Endothelial cell of umbilical vein (primary cell): ENCODE results near the gene CELF2. TPM values are rescaled to one million over a fixed set of nuclear protein-coding genes. Genes with fewer than 3 reads are reported as not detected.

Source experiments
- BruUV-seq: library from RNA; stranded (reverse); fragments of 400-500 nt; replicated peaks from 2 replicates; lab custom pipeline; 2021; lab: Mats Ljungman, UMichigan
- CTCF ChIA-PET: fragments of 300-600, 350-600 bp; sonication (Branson Sonifier 250); formaldehyde crosslinking; loops from one replicate; lab custom pipeline; 2021; ENCODE audit warnings: antibody characterized with exemption, inconsistent platforms; lab: Charles Lee
- POLR2A ChIA-PET: fragments of 300-600, 350-600 bp; sonication (Branson Sonifier 250); formaldehyde crosslinking; loops from one replicate; lab custom pipeline; 2021; ENCODE audit warnings: antibody characterized with exemption, inconsistent platforms; lab: Charles Lee
- DNase-seq: peaks from one replicate; pipeline ENCODE4 v3.0.0-alpha.2; 2011; ENCODE audit warnings: low read depth, low spot score
- FAIRE-seq: peaks from 2 replicates; lab custom pipeline; 2011; peaks lifted over from hg19 to GRCh38; lab: Jason Lieb, UNC
- H2AFZ ChIP-seq: 2 replicates; pipeline ENCODE4 v1.6.0; 2012; ENCODE audit warnings: low read depth, low read length, control low read depth, inconsistent platforms
- H3K27ac ChIP-seq: 2 replicates; pipeline ENCODE4 v1.5.1; 2011; ENCODE audit warnings: low read depth, mild to moderate bottlenecking, control low read depth, low read length, moderate library complexity; ENCODE audit not compliant: insufficient read depth
- H3K27me3 ChIP-seq, 2 experiments: 2 replicates each; pipeline versions ENCODE4 v1.6.0 to v1.6.1; 2011; ENCODE audit warnings: low read length in 2 of 2, mixed read lengths in 1 of 2; ENCODE audit not compliant: control insufficient read depth in 2 of 2, insufficient read depth in 2 of 2
- H3K36me3 ChIP-seq, 2 experiments: 2 replicates in 1 of 2; 3 replicates in 1 of 2; pipeline ENCODE4 v1.5.1; 2011; ENCODE audit warnings: low read length in 2 of 2, mild to moderate bottlenecking in 1 of 2, moderate library complexity in 1 of 2; ENCODE audit not compliant: control insufficient read depth in 2 of 2, insufficient read depth in 2 of 2; ENCODE audit errors: extremely low read depth in 1 of 2
- H3K4me1 ChIP-seq: 3 replicates; pipeline ENCODE4 v1.5.1; 2011; ENCODE audit warnings: mild to moderate bottlenecking, low read length; ENCODE audit not compliant: control insufficient read depth, insufficient read depth; ENCODE audit errors: extremely low read depth
- H3K4me2 ChIP-seq: 2 replicates; pipeline ENCODE4 v1.6.1; 2011; ENCODE audit warnings: low read length, control low read depth, mixed read lengths; ENCODE audit not compliant: insufficient read depth
- H3K4me3 ChIP-seq, 3 experiments: fragments of 200-600 bp in 1 of 3; sonication (generic), shearing (Covaris generic) in 1 of 3; replicated peaks in 1 of 3; 2 replicates each; pipeline ENCODE4 v1.5.1; 2011 to 2016; ENCODE audit warnings: control low read depth in 3 of 3, low read length in 3 of 3, mild to moderate bottlenecking in 2 of 3, inconsistent platforms in 1 of 3, low read depth in 1 of 3, moderate library complexity in 1 of 3; ENCODE audit not compliant: insufficient read depth in 1 of 3
- H3K79me2 ChIP-seq: 2 replicates; pipeline ENCODE4 v1.6.0; 2012; ENCODE audit warnings: low read length, inconsistent platforms; ENCODE audit not compliant: control insufficient read depth, insufficient read depth
- H3K9ac ChIP-seq: replicated peaks from 2 replicates; pipeline ENCODE3; 2011; ENCODE audit warnings: low read length, control low read depth; ENCODE audit not compliant: insufficient read depth; ENCODE audit errors: extremely low read depth
- H3K9me1 ChIP-seq: replicated peaks from 3 replicates; pipeline ENCODE4 v1.6.0; 2011; ENCODE audit warnings: mild to moderate bottlenecking, low read length; ENCODE audit not compliant: control insufficient read depth, insufficient read depth; ENCODE audit errors: extremely low read depth
- H3K9me3 ChIP-seq: replicated peaks from 2 replicates; pipeline ENCODE4 v1.5.1; 2012; ENCODE audit warnings: low read length, inconsistent platforms; ENCODE audit not compliant: control insufficient read depth, insufficient read depth
- H4K20me1 ChIP-seq: replicated peaks from 2 replicates; pipeline ENCODE3; 2011; ENCODE audit warnings: mild to moderate bottlenecking, low read length; ENCODE audit not compliant: control insufficient read depth, insufficient read depth; ENCODE audit errors: extremely low read depth
- CTCF ChIP-seq, 2 donors: IDR thresholded peaks; 1 replicate in 1 of 2; 2 replicates in 1 of 2; pipeline ENCODE4 v1.5.1; 2011; ENCODE audit warnings: low read length in 2 of 2, mild to moderate bottlenecking in 2 of 2, moderate library complexity in 2 of 2, control low read depth in 1 of 2, inconsistent platforms in 1 of 2, low read depth in 1 of 2; ENCODE audit not compliant: insufficient read depth in 1 of 2; ENCODE audit errors: extremely low read depth in 1 of 2
- EZH2 ChIP-seq: IDR thresholded peaks from 2 replicates; pipeline ENCODE4 v1.6.1; 2012; ENCODE audit warnings: borderline replicate concordance, low read depth, mild to moderate bottlenecking, moderate library complexity, low read length, inconsistent platforms; ENCODE audit not compliant: severe bottlenecking
- FOS ChIP-seq: IDR thresholded peaks from 2 replicates; pipeline ENCODE4 v1.6.1; 2011; ENCODE audit warnings: mild to moderate bottlenecking, low read length, moderate library complexity, borderline replicate concordance; ENCODE audit not compliant: insufficient read depth
- GATA2 ChIP-seq: IDR thresholded peaks from 2 replicates; pipeline ENCODE4 v1.7.0; 2011; ENCODE audit warnings: low read depth, mild to moderate bottlenecking, moderate library complexity, mixed read lengths, low read length; ENCODE audit not compliant: insufficient read length, insufficient read depth
- JUN ChIP-seq: IDR thresholded peaks from 2 replicates; pipeline ENCODE4 v1.6.1; 2011; ENCODE audit warnings: borderline replicate concordance, low read depth; ENCODE audit not compliant: insufficient read length, insufficient read depth
- MAX ChIP-seq: IDR thresholded peaks from 2 replicates; pipeline ENCODE4 v1.6.1; 2011; ENCODE audit not compliant: insufficient read depth, insufficient read length
- MYC ChIP-seq: IDR thresholded peaks from one replicate; pipeline ENCODE4 v1.6.1; 2011; ENCODE audit warnings: mild to moderate bottlenecking, low read depth, low read length
- POLR2A ChIP-seq: IDR thresholded peaks from 2 replicates; pipeline ENCODE4 v1.6.1; 2012; ENCODE audit warnings: low read depth, mild to moderate bottlenecking, control low read depth, low read length
- POLR2AphosphoS5 ChIP-seq: IDR thresholded peaks from 2 replicates; pipeline ENCODE4 v1.6.1; 2012; ENCODE audit warnings: low read depth, mild to moderate bottlenecking, control low read depth, low read length, moderate library complexity; ENCODE audit not compliant: insufficient read depth
- dilution Hi-C: fragments of 300-500 bp; cut with MboI; formaldehyde crosslinking; loops from one replicate; pipeline ENCODE4 v1.15.0; 2019; ENCODE audit warnings: low sequenced_read_pairs; ENCODE audit not compliant: extremely low pct_ligation_motif_present
- intact Hi-C: fragments of 100-400 bp; cut with micrococcal nuclease; formaldehyde crosslinking; loops from one replicate; pipeline ENCODE4 v1.10.0; 2022
- polyA plus RNA-seq, 4 experiments: library from polyadenylated mRNA; depleted of rRNA in 3 of 4; stranded (reverse) in 3 of 4; unstranded in 1 of 4; fragments of >200 nt; gene quantifications; 2 replicates each; pipeline versions ENCODE4 v1.2.1 to v1.2.3, GENCODE V29; 2011 to 2012; ENCODE audit warnings: missing spikeins in 1 of 4
- total RNA-seq: library from RNA; stranded (reverse); gene quantifications from 2 replicates; pipeline ENCODE4 v1.2.3, GENCODE V29; 2021

Gene CELF2
- total and polyA plus RNA-seq, 2 donors (not counting 3 experiments of a cell fraction or from before 2014, with no cell fraction given), result 21.6 to 42.6 TPM

- Histone ChIP-seq H3K9ac (no peak overlapping the region), H3K27ac (no peak overlapping the region), H3K9me1 (no peaks in the 10 kb centered on the region), H2AFZ (no peak overlapping the region), H3K4me1 (no peaks in the 10 kb centered on the region), H3K36me3 (no peaks in the 10 kb centered on the region), H3K4me3 (no peak overlapping the region), H3K9me3 (no peaks in the 10 kb centered on the region), H4K20me1 (no peaks in the 10 kb centered on the region), H3K27me3 (no peaks in the 10 kb centered on the region), H3K4me2 (no peak overlapping the region), H3K79me2 (no peaks in the 10 kb centered on the region)
- FAIRE-seq (no peak), DNase-seq (no peak)
- no TSS peak for BruUV-seq
- ChIA-PET POLR2A (no interaction called here), CTCF (interaction anchor here (1.0 to 1.7 kb wide), 2 partner anchors 12 to 13 kb away, joined by 3 to 4 read pairs; no protein-coding TSS in a partner anchor)
- intact Hi-C loops, result no loop called here
- dilution Hi-C loops, result no loop called here
- no peak for TF ChIP-seq MYC
- no peak for TF ChIP-seq POLR2A
- TF ChIP-seq MAX, result no peak
- no peak for TF ChIP-seq FOS
- no peak for TF ChIP-seq POLR2AphosphoS5
- no peak for TF ChIP-seq JUN
- TF ChIP-seq CTCF (IDR thresholded peaks at IDR 0.05; ENCODE audit: extremely low read depth in 1 of 2, insufficient read depth in 1 of 2, low read depth in 1 of 2, low read length in 2 of 2), result no peak
- no peak for TF ChIP-seq GATA2
- no peak for TF ChIP-seq EZH2
Observed at GRCh38 chr10:11083051-11083450, 65.4 kb downstream of the CELF2 start.
